Epithelial cell of proximal tubule (primary cell): Measurements from ENCODE around the gene IKZF3. TPM values are rescaled to one million over a fixed set of nuclear protein-coding genes. Genes with fewer than 3 reads are reported as not detected.

ENCODE experiments used
- DNase-seq: peaks from one replicate; pipeline ENCODE4 v3.0.0-alpha.2; 2011; ENCODE audit warnings: low read depth
- H3K4me3 ChIP-seq: 2 replicates; pipeline ENCODE4 v1.5.1; 2011; ENCODE audit warnings: low read depth, mild to moderate bottlenecking, low read length
- total RNA-seq: library from RNA; depleted of rRNA; stranded (reverse); fragments of >200 nt; gene quantifications from 2 replicates; pipeline ENCODE4 v1.2.3, GENCODE V29; 2015
- TF ChIP-seq, protein P1 (sequence below): conservative IDR thresholded peaks from 2 replicates; pipeline ENCODE4 v1.5.1; 2012; ENCODE audit warnings: low read depth, mild to moderate bottlenecking, low read length

Gene IKZF3
- total RNA-seq, 1 donor from 2014 or later = not detected

DNA sequence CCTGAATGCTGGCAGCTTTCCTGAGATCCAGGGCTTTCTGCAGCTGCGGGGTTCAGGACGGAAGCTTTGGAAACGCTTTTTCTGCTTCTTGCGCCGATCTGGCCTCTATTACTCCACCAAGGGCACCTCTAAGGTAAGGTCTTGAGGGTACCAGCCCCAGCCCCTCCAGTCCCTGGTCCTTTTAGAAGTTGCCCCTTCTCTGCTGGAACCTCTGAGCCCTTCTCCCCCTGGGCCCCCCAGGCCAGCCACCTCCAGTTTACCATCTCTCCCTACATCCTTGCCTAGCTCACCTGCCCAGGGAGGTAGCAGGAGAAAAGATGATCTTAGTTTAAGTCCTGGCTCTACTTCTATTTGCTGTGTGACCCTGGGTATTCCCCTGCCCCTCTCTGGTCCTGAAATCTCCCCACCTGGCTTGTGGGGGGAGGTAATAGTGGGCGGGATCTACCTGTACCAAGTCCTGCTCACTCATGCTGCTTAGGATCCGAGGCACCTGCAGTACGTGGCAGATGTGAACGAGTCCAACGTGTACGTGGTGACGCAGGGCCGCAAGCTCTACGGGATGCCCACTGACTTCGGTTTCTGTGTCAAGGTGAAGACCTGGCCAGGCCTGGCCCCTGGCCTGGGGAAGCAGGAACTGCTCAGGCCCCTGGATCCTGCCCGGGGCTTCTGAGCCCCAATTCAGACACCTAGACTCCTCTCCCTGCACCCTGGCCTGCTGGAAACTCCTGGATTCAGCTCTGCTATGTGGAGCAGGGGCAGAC lies 119.9 kb downstream of the IKZF3 start:
- H3K4me3 ChIP-seq = no peak overlapping the region
- no peak for DNase-seq
- TF ChIP-seq, protein P1, sequence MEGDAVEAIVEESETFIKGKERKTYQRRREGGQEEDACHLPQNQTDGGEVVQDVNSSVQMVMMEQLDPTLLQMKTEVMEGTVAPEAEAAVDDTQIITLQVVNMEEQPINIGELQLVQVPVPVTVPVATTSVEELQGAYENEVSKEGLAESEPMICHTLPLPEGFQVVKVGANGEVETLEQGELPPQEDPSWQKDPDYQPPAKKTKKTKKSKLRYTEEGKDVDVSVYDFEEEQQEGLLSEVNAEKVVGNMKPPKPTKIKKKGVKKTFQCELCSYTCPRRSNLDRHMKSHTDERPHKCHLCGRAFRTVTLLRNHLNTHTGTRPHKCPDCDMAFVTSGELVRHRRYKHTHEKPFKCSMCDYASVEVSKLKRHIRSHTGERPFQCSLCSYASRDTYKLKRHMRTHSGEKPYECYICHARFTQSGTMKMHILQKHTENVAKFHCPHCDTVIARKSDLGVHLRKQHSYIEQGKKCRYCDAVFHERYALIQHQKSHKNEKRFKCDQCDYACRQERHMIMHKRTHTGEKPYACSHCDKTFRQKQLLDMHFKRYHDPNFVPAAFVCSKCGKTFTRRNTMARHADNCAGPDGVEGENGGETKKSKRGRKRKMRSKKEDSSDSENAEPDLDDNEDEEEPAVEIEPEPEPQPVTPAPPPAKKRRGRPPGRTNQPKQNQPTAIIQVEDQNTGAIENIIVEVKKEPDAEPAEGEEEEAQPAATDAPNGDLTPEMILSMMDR = no peak

DNA sequence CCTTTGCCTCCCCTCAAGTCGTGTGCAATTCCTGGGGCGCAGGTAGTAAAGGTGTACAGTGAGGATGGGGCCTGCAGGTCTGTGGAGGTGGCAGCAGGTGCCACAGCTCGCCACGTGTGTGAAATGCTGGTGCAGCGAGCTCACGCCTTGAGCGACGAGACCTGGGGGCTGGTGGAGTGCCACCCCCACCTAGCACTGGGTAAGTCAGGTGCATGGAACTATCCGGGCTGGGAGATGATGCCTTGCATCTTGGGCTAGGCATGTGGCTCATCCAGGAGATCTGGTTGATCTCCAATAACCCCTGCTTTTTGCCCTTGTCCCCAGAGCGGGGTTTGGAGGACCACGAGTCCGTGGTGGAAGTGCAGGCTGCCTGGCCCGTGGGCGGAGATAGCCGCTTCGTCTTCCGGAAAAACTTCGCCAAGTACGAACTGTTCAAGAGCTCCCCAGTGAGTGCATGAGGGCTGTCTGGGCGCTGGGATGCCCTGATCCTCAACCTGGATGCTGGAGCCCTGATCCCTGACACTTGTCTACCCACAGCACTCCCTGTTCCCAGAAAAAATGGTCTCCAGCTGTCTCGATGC lies 121.2 kb downstream of the IKZF3 start:
- TF ChIP-seq, protein P1 = no peak
- DNase-seq = no peak

DNA sequence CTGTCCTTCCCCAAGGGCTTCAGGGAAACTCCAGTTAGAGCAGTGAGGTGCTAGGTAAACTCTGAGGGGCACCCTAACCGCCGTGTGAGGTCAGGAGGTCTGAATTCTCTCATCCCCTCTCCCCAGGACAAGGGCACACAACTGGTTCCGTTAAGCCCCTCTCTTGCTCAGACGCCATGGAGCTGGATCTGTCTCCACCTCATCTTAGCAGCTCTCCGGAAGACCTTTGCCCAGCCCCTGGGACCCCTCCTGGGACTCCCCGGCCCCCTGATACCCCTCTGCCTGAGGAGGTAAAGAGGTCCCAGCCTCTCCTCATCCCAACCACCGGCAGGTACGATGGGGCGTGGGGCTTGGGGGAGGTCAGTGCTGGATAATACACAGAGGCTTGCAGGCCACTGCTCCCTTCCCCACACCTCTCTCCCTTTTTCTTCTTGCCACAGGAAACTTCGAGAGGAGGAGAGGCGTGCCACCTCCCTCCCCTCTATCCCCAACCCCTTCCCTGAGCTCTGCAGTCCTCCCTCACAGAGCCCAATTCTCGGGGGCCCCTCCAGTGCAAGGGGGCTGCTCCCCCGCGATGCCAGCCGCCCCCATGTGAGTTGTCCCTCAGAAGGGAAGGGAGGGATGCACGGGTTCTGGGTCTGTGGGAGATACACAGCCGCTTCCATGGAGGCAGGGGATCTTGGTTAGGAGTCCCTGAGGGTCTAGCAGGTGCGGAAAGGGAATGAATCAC lies 121.8 kb downstream of the IKZF3 start:
- no peak overlapping the region for H3K4me3 ChIP-seq
- DNase-seq = no peak
- TF ChIP-seq, protein P1 = no peak

More for the DNA sequence above, 121.2 kb downstream of the IKZF3 start:
- no peak overlapping the region for H3K4me3 ChIP-seq

DNA sequence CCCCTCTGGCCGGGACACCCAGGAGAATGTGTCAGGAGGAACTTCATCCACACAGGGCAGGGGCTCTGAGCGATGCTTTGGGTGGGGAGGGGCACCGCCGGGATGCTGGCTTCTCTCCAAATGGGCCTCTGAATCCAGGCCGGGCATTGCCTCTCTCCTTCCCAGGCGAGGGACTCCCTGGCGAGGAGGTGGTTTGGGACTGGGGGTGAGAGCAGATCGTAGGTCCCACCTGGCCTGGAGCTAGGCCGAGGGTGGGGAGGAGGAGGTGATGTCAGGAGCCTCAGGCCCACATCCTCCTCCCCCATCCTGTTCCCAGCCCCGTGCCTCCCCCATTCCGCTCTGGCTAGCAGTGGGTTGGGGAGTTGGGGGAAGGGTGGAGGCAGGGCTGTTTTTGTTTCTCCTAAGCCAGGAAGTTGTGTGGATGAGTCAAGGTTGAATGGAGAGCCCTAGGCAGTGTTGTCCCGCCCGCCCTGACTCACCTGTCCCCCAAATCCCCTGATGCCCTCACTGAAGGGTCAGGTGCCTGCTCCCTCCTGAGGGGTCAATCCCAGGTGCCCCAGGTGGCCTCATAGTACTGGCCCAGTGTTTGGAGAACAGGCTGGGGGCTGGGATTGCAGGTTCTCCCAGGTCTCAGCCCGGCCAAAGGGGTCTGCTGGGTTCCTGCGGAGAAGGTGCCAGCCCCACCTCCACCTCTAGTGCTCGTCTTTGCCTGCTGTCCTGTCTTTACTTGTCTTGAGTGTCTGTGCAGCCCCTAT lies 123.6 kb downstream of the IKZF3 start:
- DNase-seq = no peak
- TF ChIP-seq, protein P1 = no peak
- peak overlapping the region; percentile 71 for H3K4me3 ChIP-seq

DNA sequence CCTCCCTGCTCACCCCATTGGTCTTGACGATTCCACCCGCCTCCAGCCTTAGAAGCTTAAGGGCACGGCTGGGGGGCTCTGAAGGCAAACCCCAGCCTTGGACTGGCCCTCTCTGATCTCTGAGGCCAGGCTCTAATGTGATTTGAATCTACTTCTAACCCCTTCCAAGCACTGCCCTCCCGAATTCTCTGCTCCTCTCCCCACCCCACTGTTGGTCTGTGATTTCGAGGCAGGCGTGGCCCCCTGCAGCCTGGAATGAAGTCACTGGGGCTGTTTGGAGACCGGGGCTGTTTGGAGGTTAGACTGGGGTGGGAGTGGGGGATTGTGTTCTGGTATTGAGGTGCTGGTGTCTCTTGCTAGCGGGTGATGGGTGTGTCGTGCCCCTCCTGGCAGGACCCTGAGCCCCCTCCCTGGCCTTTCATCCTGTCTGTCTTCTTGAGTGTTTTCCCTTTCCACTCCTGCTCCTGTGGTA lies 124.2 kb downstream of the IKZF3 start:
- TF ChIP-seq, protein P1 = no peak
- peak overlapping the region; percentile 71 for H3K4me3 ChIP-seq
- no peak for DNase-seq

DNA sequence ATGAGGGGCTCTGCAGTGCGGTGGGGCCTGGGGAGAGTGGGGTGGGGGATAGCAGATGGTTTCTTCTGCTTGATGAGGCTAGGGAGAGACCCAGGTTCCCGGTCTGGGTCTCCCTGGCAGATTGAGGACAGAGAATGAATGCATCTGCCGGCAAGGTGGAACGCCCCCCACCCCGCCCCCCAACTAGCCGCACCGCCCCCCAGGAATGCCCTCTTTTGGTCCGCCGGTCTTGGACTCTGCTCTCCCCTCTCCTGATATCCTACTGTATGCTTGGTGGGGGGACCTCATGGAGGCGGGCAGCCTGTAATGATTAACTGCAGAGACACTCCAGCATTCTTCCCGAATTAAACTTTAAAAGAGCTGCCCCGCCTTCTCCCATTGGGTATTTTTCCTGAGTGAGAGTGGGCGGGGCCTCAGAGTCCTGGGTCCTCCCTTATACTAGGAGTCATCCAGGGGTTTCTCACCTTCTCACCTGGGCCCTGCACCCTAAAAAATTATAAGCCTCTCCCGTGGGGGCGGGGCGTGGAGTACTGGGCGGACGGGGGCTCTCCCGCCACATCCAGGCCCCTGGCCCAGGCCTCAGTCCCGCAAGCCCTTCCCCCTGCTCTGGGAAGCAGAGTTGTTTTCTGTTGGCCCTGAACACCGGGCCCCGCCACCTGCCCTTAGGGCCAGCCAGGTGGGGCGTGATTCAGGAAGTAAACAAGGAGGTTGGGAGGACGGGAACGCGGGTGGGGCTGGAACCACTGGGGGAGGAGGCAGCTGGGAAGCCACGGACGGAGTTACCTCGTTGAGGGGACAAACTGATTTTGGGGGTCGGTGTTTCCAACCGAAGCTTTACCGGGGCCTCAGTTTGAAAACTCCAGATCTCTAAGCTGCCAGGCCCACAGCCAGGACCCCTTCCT lies 124.9 kb downstream of the IKZF3 start:
- TF ChIP-seq, protein P1 = no peak
- peak; percentile 29 for DNase-seq
- H3K4me3 ChIP-seq = peak overlapping the region; percentile 71
